ENCODE results near the gene FZD8. TPM values are rescaled to one million over a fixed set of nuclear protein-coding genes. Genes with fewer than 3 reads are reported as not detected.
"Not testable (repeated sequence)": the region's sequence is repeated elsewhere in the genome, so short reads cannot be mapped to it uniquely, and the experiment has no call there.

Gene FZD8, protein sequence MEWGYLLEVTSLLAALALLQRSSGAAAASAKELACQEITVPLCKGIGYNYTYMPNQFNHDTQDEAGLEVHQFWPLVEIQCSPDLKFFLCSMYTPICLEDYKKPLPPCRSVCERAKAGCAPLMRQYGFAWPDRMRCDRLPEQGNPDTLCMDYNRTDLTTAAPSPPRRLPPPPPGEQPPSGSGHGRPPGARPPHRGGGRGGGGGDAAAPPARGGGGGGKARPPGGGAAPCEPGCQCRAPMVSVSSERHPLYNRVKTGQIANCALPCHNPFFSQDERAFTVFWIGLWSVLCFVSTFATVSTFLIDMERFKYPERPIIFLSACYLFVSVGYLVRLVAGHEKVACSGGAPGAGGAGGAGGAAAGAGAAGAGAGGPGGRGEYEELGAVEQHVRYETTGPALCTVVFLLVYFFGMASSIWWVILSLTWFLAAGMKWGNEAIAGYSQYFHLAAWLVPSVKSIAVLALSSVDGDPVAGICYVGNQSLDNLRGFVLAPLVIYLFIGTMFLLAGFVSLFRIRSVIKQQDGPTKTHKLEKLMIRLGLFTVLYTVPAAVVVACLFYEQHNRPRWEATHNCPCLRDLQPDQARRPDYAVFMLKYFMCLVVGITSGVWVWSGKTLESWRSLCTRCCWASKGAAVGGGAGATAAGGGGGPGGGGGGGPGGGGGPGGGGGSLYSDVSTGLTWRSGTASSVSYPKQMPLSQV
- total RNA-seq (2014; rRNA removed; shearing (Covaris generic)), result 1.5 and 1.7 TPM in 2 replicates
- polyA plus RNA-seq (2015; cell fraction: cytosol; rRNA removed), result 3.1 and 3.3 TPM in 2 replicates
- 0.43 and 2.1 TPM in 2 replicates for polyA plus RNA-seq (2015; cell fraction: nucleus; rRNA removed)

DNA sequence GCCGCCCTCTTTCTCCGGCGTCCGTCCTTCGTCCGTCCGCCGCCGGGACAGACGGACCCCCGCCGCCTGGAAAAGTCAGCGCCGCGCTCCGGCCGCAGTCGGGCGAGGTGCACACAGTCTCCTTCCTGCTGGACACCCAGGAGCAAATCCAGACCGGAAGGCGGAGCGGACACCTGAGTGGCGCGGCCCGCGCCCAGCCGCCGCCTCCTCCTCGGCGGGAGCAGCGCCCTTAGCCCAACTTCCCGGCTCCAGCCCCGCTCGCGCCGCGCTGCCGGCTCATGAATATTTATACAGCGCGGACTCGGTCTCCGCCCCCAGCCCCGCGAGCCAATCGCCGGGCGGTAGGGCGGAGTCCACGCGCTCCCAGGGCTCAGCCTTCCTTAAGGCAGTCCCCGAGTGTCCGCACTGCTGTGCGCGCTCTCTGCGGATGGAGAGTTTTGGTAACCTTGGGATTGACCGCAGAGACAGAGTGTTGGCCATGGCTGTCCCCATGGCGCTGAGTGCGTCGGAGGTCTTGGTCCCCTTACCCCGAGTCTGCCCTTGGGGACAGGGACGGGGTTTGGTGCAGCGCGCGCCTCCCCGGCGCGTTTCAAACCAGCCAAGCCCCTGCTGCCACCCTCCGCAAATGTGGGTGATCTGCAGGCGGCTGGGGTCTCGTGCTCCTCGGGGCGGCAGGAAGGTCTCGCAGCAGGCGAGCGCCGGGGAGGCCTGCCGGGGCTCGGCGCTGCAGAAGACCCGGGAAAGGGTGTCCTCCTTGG is at the start of gene FZD8:
FZD8 (minus strand) TSS at position 262 of the 758 bp plus-strand sequence. CDS start 867 bp downstream, outside the sequence.
- in situ Hi-C loops (cut with HindIII; ENCODE audit: low pct_unique_long_range_greater_than_20kb, low sequenced_read_pairs), result no loop called here
- DNase-seq (ENCODE audit: low read depth, low spot score), result peak; percentile 80

DNA sequence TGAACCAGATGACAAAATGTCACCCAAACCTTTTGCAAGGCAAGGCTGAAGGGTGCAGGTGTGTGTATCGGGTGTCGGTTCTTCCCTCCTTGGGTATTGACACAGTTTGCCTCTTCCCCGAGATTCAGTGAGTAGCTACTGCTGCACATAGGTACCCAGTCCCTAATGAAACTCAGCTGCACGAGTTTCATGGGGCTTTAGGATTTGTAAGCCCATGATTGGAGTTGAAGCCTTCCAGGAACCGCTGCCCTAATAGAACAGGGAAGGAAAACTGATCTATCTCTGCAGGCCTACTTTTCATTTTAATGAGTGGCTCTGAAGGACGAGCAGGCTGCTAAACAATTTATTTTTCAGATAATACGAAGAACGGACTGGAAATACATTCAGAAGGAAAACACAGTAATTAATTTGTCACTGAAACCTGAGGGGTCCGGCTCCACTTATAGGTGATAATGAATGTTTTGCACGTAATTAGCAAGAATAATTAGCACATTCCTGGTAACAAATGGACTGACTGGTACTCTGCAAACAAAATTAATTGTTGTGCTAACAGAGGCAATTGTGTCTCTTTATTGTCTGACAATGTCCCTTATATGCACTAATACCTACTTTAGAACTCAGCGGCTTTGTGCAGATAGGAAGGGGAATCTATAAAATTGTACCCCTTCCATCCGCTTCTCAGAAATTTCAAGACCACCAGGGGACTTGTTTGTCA is 49.6 kb upstream of the FZD8 start:
- no peak for DNase-seq (ENCODE audit: low read depth, low spot score)
- in situ Hi-C loops (cut with HindIII; ENCODE audit: low pct_unique_long_range_greater_than_20kb, low sequenced_read_pairs), result no loop called here

DNA sequence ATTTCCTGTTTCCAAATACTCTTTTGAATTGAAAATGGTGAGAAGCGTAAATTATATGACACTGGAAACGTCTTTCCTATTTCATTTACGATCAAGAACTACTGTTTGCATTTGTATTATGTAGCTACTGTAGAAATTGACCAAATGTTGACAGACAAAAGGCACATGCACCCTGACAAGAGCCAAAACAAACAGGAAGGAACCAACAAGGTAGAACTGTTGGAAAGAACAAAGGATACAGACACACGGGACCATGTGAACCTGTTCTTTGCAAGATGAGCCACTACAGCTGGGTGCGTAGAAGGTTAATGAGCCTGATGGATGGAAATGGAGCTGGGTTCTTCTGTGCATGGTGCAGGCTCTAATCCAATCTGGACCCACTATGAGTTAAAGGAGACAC is 48.4 kb upstream of the FZD8 start:
- no peak for DNase-seq (ENCODE audit: low read depth, low spot score)
- in situ Hi-C loops (cut with HindIII; ENCODE audit: low pct_unique_long_range_greater_than_20kb, low sequenced_read_pairs), result no loop called here

DNA sequence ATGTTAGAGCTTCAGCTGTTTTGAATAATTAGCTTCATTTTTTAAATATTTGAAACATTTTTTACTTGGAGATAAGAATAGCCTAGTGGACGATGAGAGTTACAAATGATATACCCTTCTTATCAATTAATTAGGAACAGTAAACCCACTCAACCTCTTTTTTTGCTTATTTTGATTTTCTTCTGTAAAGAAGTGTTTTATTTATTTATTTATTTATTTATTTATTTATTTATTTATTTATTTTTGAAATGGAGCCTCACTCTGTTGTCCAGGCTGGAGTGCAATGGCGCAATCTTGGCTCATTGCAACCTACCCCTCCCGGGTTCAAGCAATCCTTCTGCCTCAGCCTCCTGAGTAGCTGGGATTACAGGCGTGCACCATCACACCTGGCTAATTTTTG is 43.8 kb upstream of the FZD8 start:
- in situ Hi-C loops (cut with HindIII; ENCODE audit: low pct_unique_long_range_greater_than_20kb, low sequenced_read_pairs), result not testable (repeated sequence)

DNA sequence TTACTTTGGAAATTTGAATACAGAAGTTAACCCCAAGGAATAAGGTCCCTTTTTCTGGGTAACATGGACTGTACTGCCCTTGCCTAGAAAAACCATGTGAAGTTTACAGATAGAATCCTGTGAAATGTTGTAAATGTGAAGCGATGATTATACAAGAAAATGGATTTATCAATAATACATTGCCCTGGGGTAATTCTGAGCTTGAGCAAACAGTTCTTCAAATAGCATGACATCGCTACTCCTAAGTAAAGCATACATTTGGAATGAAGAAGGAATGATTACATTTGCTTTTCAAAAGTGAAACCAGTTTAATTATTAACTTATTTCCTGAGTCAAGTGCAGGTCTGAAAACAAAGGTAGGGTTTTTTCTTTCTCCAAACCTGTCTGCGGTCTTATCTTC is 43.3 kb upstream of the FZD8 start:
- DNase-seq (ENCODE audit: low read depth, low spot score), result no peak
- in situ Hi-C loops (cut with HindIII; ENCODE audit: low pct_unique_long_range_greater_than_20kb, low sequenced_read_pairs), result no loop called here

More for the DNA sequence above, 43.8 kb upstream of the FZD8 start:
- DNase-seq (ENCODE audit: low read depth, low spot score), result not testable (repeated sequence)

DNA sequence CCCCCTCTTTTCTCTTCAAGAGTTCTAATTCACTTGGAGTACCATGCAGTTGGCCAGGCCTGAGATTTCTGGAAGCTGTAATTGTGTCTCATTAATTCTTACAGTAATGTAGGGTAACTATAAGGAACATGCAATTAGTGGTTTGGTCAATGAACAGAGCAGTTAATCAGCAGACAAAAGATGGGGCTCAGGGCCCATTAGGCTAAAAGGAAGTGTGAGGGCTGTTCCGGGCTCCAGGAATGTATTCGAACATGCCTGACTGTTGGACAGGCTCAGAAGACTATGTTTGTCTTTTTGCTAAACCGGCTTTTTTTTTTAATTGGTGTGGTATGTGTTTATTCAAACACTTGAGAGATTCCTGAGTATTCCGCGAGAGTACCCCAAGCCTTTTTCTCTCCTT is 42.5 kb upstream of the FZD8 start:
- in situ Hi-C loops (cut with HindIII; ENCODE audit: low pct_unique_long_range_greater_than_20kb, low sequenced_read_pairs), result no loop called here

DNA sequence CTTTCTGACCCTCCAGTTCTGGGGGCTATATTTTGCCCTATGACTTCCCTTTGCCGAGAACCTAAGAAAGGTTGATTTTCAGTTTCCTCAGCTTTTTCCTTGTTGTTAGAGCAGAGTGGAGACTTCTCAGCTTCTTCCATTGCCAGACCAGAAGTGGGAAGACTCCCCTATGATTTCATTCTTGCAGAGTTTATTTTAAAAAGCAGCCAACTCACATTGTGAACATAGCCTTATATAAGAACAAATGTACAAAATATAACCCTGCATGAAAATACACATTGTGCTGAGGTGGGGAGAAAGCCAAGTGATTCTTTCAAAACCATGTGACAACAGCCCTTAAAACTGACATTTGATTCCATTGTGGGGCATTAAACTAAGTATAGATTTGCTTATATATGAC is 33.8 kb upstream of the FZD8 start:
- no peak for DNase-seq (ENCODE audit: low read depth, low spot score)
- in situ Hi-C loops (cut with HindIII; ENCODE audit: low pct_unique_long_range_greater_than_20kb, low sequenced_read_pairs), result no loop called here

More for the DNA sequence above, 42.5 kb upstream of the FZD8 start:
- DNase-seq (ENCODE audit: low read depth, low spot score), result no peak

DNA sequence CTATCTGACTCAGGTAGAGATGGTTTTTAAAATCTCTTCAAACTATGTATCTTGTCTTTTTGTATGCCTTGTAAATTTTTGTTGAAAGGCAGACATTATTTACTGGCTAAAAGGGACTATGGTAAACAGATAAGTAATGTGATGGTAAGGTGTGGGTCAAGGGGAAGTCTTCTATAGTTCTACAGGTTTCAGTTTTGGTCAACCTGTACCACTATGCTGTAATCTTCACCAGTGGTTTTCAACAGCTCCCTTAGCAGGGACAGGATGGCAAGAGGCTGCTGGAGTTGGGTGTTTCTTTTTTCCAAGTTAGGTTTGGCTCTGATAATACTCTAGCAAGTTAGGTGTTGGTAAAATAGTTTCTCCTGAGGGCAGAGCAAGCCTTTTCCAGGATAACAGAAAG is 32.7 kb upstream of the FZD8 start:
- in situ Hi-C loops (cut with HindIII; ENCODE audit: low pct_unique_long_range_greater_than_20kb, low sequenced_read_pairs), result no loop called here

DNA sequence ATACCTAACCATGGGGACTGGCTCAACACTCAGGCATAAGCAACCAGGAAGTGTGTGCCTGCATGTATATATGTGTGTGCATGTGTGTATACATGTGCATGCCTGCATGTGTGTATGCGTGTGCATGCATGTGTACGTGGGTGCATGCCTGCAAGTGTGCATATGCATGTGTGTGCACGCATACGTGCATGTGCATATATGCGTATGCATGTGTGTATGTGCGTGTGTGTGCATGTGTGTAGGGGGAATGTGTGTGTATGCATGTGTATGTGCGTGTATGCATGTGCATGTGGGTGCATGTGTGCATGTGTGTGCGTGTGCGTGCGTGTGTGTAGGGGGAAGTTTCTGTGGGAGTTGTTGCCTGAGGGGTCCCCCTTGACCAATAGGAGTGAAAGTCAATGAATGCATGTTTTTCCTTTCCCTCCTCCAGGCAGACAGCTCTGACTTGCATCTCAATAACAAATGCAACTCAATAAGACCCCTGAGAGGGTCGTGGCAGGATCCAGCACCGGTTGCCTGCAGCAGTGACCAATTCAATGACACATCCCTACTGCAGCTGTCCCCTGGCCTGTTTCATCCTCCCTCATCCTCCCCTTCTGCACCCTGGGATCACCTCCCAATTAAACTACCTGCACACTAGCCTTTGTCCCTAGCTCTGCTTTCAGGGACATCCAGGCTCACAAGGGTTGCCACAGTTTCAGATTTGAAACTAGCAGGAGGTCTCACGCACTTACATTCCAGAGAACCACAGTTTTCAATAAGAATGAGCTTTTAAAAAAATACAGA is 27.0 kb upstream of the FZD8 start:
- in situ Hi-C loops (cut with HindIII; ENCODE audit: low pct_unique_long_range_greater_than_20kb, low sequenced_read_pairs), result no loop called here
- no peak for DNase-seq (ENCODE audit: low read depth, low spot score)

More for the DNA sequence above, 32.7 kb upstream of the FZD8 start:
- no peak for DNase-seq (ENCODE audit: low read depth, low spot score)

DNA sequence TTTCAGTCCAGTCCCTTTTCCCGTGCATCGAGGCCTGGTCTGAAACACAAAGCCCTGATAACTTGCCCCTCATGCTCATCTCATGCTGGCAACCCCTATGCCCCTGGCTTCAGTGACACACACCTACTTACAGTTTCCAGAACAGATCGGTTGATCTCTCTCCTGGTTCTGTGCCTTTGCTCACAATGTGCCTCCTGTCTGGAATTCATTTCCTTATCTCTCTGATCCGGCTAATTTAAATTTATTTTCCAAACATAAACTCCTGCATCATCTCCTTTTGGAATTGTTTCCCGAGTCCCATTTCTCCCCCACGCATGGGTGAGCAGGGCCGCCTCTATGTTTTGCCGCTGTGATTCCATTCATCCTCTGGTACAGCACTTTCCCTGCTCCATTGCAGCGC is 25.9 kb upstream of the FZD8 start:
- in situ Hi-C loops (cut with HindIII; ENCODE audit: low pct_unique_long_range_greater_than_20kb, low sequenced_read_pairs), result no loop called here
- no peak for DNase-seq (ENCODE audit: low read depth, low spot score)

DNA sequence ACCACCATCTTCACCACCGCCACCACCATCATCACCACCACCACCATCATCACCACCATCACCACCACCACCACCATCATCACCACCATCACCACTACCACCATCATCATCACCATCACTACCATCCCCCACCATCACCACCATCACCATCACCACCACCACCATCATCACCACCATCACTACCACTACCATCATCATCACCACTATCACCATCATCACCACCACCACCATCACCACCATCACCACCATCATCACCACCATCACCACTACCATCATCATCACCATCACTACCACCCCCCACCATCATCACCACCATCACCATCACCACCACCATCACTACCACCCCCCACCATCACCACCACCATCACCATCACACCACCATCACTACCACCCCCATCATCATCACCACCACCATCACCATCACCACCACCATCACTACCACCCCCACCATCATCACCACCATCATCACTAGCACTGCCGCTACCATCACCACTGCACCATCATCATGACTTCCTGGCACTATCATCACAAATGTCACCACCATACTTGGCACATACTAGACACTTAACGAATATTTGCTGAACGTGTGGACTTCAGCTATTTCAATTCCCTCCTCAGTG is 25.3 kb upstream of the FZD8 start:
- in situ Hi-C loops (cut with HindIII; ENCODE audit: low pct_unique_long_range_greater_than_20kb, low sequenced_read_pairs), result no loop called here
- DNase-seq (ENCODE audit: low read depth, low spot score), result no peak

DNA sequence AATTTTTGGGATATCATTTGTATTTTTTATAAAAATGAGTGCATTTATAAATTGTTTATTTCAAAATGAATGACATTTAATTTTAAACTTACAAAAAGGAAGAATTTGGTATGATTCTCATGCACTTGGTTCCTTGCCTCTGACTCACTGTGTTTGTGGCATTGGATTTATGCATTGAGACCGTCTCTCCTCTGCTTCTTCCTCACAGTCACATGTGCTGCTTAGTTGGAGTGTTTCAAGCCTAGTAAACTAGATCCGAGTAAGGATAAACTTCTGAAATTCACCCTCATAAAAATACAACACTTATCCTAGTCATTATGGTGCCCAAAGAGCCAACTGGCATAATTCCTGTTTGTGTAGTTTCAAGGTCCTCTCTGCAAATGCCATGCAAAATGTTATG is 19.1 kb upstream of the FZD8 start:
- in situ Hi-C loops (cut with HindIII; ENCODE audit: low pct_unique_long_range_greater_than_20kb, low sequenced_read_pairs), result no loop called here
- DNase-seq (ENCODE audit: low read depth, low spot score), result no peak

DNA sequence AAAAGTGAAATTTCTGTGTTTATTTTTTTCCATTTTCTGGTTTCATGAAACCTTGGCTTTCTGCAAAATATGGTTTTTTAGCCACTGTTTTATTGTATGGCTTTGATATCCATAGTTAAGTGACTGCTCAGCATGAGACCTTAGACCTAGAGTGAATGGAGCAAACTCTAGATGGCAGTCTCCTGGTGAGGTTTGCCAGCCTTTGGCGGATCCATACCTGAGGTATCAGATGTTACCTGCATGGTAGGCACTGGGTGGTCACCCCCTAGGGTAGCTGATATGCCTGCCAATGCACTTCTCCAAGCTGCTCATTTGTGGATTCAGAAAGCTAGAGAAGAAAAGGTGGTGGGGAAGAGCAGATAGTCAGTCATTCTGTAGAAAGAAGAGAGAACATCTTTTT is 17.4 kb upstream of the FZD8 start:
- in situ Hi-C loops (cut with HindIII; ENCODE audit: low pct_unique_long_range_greater_than_20kb, low sequenced_read_pairs), result no loop called here
- no peak for DNase-seq (ENCODE audit: low read depth, low spot score)

DNA sequence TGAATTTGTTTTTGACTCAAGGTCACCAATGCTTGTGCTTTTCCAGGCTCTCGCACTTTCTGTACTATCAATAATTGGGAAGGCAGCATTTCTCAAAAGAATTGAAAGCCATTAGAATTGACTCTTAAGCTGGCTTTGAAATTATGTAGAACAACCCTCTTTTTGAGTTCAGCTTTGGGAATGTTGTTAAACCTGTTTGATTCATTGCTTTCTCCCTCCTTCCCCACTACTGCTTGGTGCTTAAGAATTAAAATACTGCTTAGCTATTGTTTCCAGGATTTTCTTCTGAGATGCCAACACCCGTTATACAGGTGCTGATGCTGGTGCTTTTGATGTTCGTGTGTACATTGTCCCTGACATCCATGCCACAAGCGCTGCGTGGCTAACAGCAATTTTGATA is 15.5 kb upstream of the FZD8 start:
- no peak for DNase-seq (ENCODE audit: low read depth, low spot score)
- in situ Hi-C loops (cut with HindIII; ENCODE audit: low pct_unique_long_range_greater_than_20kb, low sequenced_read_pairs), result no loop called here

DNA sequence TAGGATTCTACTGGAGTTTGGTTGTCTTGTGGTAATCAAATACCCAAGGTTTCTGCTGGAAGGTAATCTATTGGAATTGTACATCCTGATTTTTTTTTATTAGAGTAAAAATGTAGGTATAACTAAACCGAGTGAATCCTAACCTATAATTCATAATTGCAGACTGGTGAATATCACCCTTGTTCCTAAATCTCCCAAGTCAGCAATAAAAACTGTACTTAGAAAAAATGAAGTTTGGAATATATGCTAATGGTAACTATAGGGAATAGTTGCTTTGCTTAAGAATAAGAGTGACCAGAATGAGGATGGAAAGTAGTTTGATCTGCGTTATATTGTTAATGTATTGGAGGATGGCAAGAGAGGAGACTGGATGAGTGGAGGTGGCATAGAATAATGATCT is 10.7 kb upstream of the FZD8 start:
- in situ Hi-C loops (cut with HindIII; ENCODE audit: low pct_unique_long_range_greater_than_20kb, low sequenced_read_pairs), result no loop called here

DNA sequence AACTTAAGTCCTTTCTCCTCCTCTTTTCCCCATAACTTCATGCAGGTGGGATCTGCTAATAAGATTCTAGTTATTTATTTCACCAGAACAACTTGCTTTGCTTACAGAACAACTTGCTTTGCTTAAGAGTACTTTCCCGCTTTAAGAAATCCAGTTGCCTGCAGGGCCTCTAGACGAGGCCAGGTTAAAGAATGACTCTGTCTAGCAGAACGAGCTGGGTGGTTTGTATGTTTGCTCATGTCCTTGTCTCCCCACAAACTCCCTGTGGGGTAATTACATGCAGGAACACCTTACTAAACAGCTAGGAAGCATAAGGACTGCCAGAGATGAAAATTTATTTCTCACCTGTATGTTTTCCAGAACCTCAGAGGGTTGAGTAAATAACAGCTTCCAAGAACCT is 8.8 kb upstream of the FZD8 start:
- in situ Hi-C loops (cut with HindIII; ENCODE audit: low pct_unique_long_range_greater_than_20kb, low sequenced_read_pairs), result no loop called here
- DNase-seq (ENCODE audit: low read depth, low spot score), result no peak

More for the DNA sequence above, 10.7 kb upstream of the FZD8 start:
- DNase-seq (ENCODE audit: low read depth, low spot score), result no peak

Data from SK-MEL-5 (cell line).